OCI-LY1 (cell line): Measurements from ENCODE around the gene ANTKMT.

ENCODE experiments used
- H2AFZ ChIP-seq: fragments of 200-600 bp; sonication (generic), shearing (Covaris generic); 2 replicates; pipeline ENCODE4 v1.6.0; 2014; ENCODE audit warnings: antibody characterized with exemption, mild to moderate bottlenecking, low read length
- H3F3A ChIP-seq: fragments of 200-600 bp; sonication (generic), shearing (Covaris generic); 2 replicates; pipeline ENCODE4 v1.6.0; 2014; ENCODE audit warnings: mild to moderate bottlenecking, antibody characterized with exemption, low read length, moderate library complexity; ENCODE audit not compliant: insufficient read depth
- H3K27ac ChIP-seq: fragments of 200-600 bp; sonication (generic); 2 replicates; pipeline ENCODE4 v1.5.1; 2014; ENCODE audit warnings: low read length, mixed run types, mild to moderate bottlenecking, low read depth; ENCODE audit not compliant: poor library complexity, severe bottlenecking
- H3K27me3 ChIP-seq: fragments of 200-600 bp; sonication (generic); 2 replicates; pipeline ENCODE4 v1.6.0; 2014; ENCODE audit warnings: antibody characterized with exemption, mild to moderate bottlenecking, low read length, moderate library complexity; ENCODE audit not compliant: insufficient read depth
- H3K36me3 ChIP-seq: fragments of 200-600 bp; sonication (generic); 2 replicates; pipeline ENCODE4 v1.6.1; 2014; ENCODE audit warnings: mild to moderate bottlenecking, antibody characterized with exemption, low read length, moderate library complexity, mixed read lengths; ENCODE audit not compliant: insufficient read depth
- H3K4me1 ChIP-seq: fragments of 200-600 bp; sonication (generic); 2 replicates; pipeline ENCODE4 v1.5.1; 2014; ENCODE audit warnings: mild to moderate bottlenecking, low read length, moderate library complexity; ENCODE audit not compliant: insufficient read depth, severe bottlenecking
- H3K4me2 ChIP-seq: fragments of 200-600 bp; sonication (generic), shearing (Covaris generic); 2 replicates; pipeline ENCODE4 v1.6.1; 2014; ENCODE audit warnings: low read length
- H3K4me3 ChIP-seq: fragments of 200-600 bp; sonication (generic); 2 replicates; pipeline ENCODE4 v1.5.1; 2014; ENCODE audit warnings: low read length, low read depth, mild to moderate bottlenecking, mixed read lengths; ENCODE audit not compliant: poor library complexity, severe bottlenecking
- H3K79me2 ChIP-seq: fragments of 200-600 bp; shearing (Covaris generic); 2 replicates; pipeline ENCODE4 v1.6.1; 2016; ENCODE audit warnings: mixed run types, low read length, mixed read lengths; ENCODE audit not compliant: insufficient read depth
- H3K9ac ChIP-seq: fragments of 200-600 bp; sonication (generic), shearing (Covaris generic); 2 replicates; pipeline ENCODE4 v1.6.1; 2014; ENCODE audit warnings: mild to moderate bottlenecking, low read length, mixed read lengths
- H3K9me2 ChIP-seq: fragments of 200-600 bp; sonication (generic), shearing (Covaris generic); 2 replicates; pipeline ENCODE4 v1.6.1; 2014; ENCODE audit warnings: low read depth, mild to moderate bottlenecking, low read length, mixed read lengths
- H3K9me3 ChIP-seq: fragments of 200-600 bp; shearing (Covaris generic); 2 replicates; pipeline ENCODE4 v1.6.1; 2014; ENCODE audit warnings: low read length, mixed read lengths
- H4K20me1 ChIP-seq: fragments of 200-600 bp; sonication (generic), shearing (Covaris generic); 2 replicates; pipeline ENCODE4 v1.6.0; 2016; ENCODE audit warnings: mild to moderate bottlenecking, low read length; ENCODE audit not compliant: insufficient read depth
- EZH2 ChIP-seq: fragments of 200-600 bp; sonication (generic), shearing (Covaris generic); IDR thresholded peaks from 2 replicates; pipeline ENCODE4 v1.8.0; 2017; ENCODE audit warnings: borderline replicate concordance, mixed run types, mild to moderate bottlenecking, antibody characterized with exemption, low read length, moderate library complexity, mixed read lengths
- TF ChIP-seq, protein P1 (sequence below): fragments of 200-600 bp; sonication (generic), shearing (Covaris generic); IDR thresholded peaks from 2 replicates; pipeline ENCODE4 v1.5.1; 2017; ENCODE audit warnings: mild to moderate bottlenecking, antibody characterized with exemption, low read length, moderate library complexity, mixed read lengths

ANTKMT gene

DNA sequence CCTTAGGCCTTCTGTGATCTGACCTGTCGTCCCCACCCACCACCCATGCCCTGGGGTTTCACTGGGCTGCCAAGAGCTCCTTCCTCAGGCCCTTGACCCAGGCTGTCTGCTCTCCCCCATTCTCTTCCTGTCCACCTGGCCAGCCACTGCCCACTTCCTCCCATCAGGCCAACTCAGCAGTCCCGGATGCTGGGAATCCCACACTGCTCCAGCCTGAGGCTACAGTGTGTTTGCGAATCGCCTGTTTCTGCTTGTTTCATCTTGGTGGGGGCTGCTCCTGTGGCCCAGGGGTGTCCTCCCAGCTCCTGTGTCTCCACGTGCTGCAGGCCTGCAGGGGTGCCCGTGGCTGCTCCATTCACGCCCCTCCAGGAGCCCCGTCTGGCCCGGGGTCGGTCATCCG lies 6.9 kb upstream of the ANTKMT start:
- no peak overlapping the region for H3K9ac ChIP-seq
- H3K9me2 ChIP-seq = no peaks in the 10 kb centered on the region
- peaks cover 15% of the 10 kb centered on the region for H3K4me1 ChIP-seq
- H3K79me2 ChIP-seq = no peaks in the 10 kb centered on the region
- no peak overlapping the region for H3K4me3 ChIP-seq
- no peaks in the 10 kb centered on the region for H4K20me1 ChIP-seq
- no peak overlapping the region for H3K4me2 ChIP-seq
- no peaks in the 10 kb centered on the region for H3K9me3 ChIP-seq
- H3K27me3 ChIP-seq = peaks cover 23% of the 10 kb centered on the region
- TF ChIP-seq, protein P1, sequence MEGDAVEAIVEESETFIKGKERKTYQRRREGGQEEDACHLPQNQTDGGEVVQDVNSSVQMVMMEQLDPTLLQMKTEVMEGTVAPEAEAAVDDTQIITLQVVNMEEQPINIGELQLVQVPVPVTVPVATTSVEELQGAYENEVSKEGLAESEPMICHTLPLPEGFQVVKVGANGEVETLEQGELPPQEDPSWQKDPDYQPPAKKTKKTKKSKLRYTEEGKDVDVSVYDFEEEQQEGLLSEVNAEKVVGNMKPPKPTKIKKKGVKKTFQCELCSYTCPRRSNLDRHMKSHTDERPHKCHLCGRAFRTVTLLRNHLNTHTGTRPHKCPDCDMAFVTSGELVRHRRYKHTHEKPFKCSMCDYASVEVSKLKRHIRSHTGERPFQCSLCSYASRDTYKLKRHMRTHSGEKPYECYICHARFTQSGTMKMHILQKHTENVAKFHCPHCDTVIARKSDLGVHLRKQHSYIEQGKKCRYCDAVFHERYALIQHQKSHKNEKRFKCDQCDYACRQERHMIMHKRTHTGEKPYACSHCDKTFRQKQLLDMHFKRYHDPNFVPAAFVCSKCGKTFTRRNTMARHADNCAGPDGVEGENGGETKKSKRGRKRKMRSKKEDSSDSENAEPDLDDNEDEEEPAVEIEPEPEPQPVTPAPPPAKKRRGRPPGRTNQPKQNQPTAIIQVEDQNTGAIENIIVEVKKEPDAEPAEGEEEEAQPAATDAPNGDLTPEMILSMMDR = no peak
- TF ChIP-seq EZH2 = no peak
- H3K36me3 ChIP-seq = no peaks in the 10 kb centered on the region
- no peak overlapping the region for H2AFZ ChIP-seq
- H3K27ac ChIP-seq = no peak overlapping the region
- H3F3A ChIP-seq = no peaks in the 10 kb centered on the region

DNA sequence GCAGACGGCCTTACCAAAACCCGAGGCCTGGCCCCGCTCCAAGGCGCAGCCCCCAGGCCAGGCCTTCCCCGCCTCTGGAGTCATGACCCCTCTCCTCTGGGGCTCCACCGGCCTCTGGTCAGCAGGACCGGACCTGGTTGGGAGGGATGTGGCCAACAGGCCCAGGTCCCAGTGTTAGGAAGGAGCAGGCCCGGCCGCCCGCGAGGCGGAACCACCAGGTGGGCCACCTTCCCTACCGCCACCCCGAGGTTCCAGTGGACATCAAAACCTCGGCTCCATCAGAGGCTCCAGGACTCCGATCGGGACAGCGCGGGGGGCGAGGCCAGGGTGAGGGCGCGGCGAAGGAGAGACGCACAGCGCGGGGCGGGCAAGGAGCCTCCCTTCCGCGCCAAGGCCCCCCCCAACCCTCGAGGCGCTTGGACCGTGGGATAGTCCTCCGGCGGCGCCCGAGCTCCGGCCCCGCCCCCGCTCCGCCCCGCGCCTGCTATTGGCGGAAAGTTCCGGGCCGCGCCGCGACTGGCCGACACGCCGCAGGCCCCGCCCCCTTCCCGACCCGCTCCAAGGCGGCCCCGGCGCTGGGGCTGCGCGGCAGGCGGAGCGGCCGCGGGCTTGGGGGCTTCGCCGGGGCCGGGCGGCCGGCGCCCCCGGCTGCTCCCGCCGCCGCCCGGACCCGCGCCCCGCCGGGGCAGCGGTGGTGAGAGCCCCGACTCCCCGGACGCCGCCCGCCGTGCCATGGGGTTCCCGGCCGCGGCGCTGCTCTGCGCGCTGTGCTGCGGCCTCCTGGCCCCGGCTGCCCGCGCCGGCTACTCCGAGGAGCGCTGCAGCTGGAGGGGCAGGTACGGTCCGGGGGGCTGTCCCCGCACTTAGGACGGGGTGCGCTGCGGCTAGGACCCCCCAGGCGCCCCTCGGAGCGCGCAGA lies 6.1 kb upstream of the ANTKMT start, which contains the start of gene METRN:
Gene METRN (plus strand): TSS at position 561 of the 919 bp plus-strand sequence. CDS start 172 bp downstream, at position 733.
- Histone ChIP-seq H3K9me2 (no peaks in the 10 kb centered on the region), H3K4me3 (peak within 1 kb of the TSS; percentile 57), H3F3A (no peaks in the 10 kb centered on the region), H3K9ac (no peak within 1 kb of the TSS; the same call in 1 of the 2 replicates), H3K27me3 (peaks cover 23% of the 10 kb centered on the region), H2AFZ (no peak within 1 kb of the TSS), H3K79me2 (no peaks in the 10 kb centered on the region), H3K4me2 (peak within 1 kb of the TSS; percentile 78), H4K20me1 (no peaks in the 10 kb centered on the region), H3K9me3 (no peaks in the 10 kb centered on the region), H3K36me3 (no peaks in the 10 kb centered on the region), H3K27ac (no peak within 1 kb of the TSS), H3K4me1 (peaks cover 17% of the 10 kb centered on the region)
- no peak for TF ChIP-seq EZH2
- TF ChIP-seq, protein P1 = no peak

DNA sequence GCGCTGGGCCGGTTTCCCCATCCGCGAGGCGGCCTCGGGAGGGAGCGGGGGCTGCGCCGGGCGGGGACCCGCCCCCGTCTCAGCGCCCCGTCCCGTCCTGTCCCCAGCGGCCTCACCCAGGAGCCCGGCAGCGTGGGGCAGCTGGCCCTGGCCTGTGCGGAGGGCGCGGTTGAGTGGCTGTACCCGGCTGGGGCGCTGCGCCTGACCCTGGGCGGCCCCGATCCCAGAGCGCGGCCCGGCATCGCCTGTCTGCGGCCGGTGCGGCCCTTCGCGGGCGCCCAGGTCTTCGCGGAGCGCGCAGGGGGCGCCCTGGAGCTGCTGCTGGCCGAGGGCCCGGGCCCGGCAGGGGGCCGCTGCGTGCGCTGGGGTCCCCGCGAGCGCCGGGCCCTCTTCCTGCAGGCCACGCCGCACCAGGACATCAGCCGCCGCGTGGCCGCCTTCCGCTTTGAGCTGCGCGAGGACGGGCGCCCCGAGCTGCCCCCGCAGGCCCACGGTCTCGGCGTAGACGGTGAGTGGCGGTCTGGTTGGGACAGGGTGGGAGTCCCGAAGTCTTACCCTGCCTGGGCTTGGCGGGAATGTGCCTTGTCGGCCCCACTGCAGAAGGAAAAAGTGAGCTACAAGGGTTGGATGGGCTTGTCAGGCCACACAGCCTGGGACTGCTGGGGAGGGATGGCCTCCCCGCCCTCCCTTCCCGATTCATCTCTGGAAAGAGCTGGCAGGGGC lies 5.3 kb upstream of the ANTKMT start:
- Histone ChIP-seq H3K9me3 (no peaks in the 10 kb centered on the region), H3K9ac (no peak overlapping the region; the same call in 1 of the 2 replicates), H4K20me1 (no peaks in the 10 kb centered on the region), H3K9me2 (no peaks in the 10 kb centered on the region), H3K27ac (no peak overlapping the region), H3F3A (no peaks in the 10 kb centered on the region), H3K79me2 (no peaks in the 10 kb centered on the region), H2AFZ (no peak overlapping the region), H3K36me3 (no peaks in the 10 kb centered on the region), H3K4me1 (peaks cover 24% of the 10 kb centered on the region), H3K27me3 (peaks cover 22% of the 10 kb centered on the region), H3K4me2 (peak overlapping the region; percentile 78), H3K4me3 (peak overlapping the region; percentile 57)
- TF ChIP-seq, protein P1 = peak; percentile 13; the same call in 1 of the 2 replicates
- TF ChIP-seq EZH2 = no peak
